SK-N-SH treated with all-trans-retinoic acid at 6 μM for 48 hours (cell line): ENCODE measurements around the gene DPYSL3.

Source experiments
- ATAC-seq: fragments of 200-7000 bp; cut with Tn5 transposase; 3 replicates; pipeline ENCODE4 v1.9.1; 2020; ENCODE audit warnings: mild to moderate bottlenecking, moderate library complexity
- ARNTL ChIP-seq: fragments of 450-650 bp; formaldehyde crosslinking; IDR thresholded peaks from 2 replicates; pipeline ENCODE4 v1.5.0; 2020; ENCODE audit warnings: low read depth, mild to moderate bottlenecking, moderate library complexity, borderline replicate concordance
- BACH2 ChIP-seq: fragments of 250-450 bp; sonication (Bioruptor Pico); IDR thresholded peaks from 2 replicates; pipeline ENCODE4 v1.9.0; 2021; ENCODE audit warnings: mild to moderate bottlenecking, borderline replicate concordance
- CSDC2 ChIP-seq: fragments of 250-450 bp; sonication (Bioruptor Pico); IDR thresholded peaks from 2 replicates; pipeline ENCODE4 v1.5.0; 2020; ENCODE audit warnings: mild to moderate bottlenecking, moderate library complexity
- ESRRG ChIP-seq: fragments of 250-450 bp; sonication (Bioruptor Pico); IDR thresholded peaks from 2 replicates; pipeline ENCODE4 v1.6.1; 2021; ENCODE audit warnings: mild to moderate bottlenecking
- GLIS3 ChIP-seq: fragments of 250-450 bp; sonication (Bioruptor Pico); IDR thresholded peaks from 2 replicates; pipeline ENCODE4 v1.5.0; 2020; ENCODE audit warnings: mild to moderate bottlenecking, moderate library complexity
- ISL1 ChIP-seq: fragments of 250-450 bp; sonication (Bioruptor Pico); IDR thresholded peaks from 2 replicates; pipeline ENCODE4 v2.1.2; 2022; ENCODE audit warnings: mild to moderate bottlenecking, moderate library complexity
- OSR1 ChIP-seq: fragments of 250-450 bp; sonication (Bioruptor Pico); IDR thresholded peaks from 2 replicates; pipeline ENCODE4 v1.8.0; 2022; ENCODE audit warnings: moderate library complexity, mild to moderate bottlenecking, inconsistent platforms
- PPARA ChIP-seq: fragments of 250-450 bp; sonication (Bioruptor Pico); IDR thresholded peaks from 2 replicates; pipeline ENCODE4 v1.5.0; 2020; ENCODE audit warnings: mild to moderate bottlenecking, borderline replicate concordance
- RARB ChIP-seq: fragments of 250-450 bp; sonication (Bioruptor Pico); IDR thresholded peaks from 2 replicates; pipeline ENCODE4 v1.8.0; 2021; ENCODE audit warnings: mild to moderate bottlenecking, moderate library complexity
- SNAI2 ChIP-seq: fragments of 250-450 bp; sonication (Bioruptor Pico); IDR thresholded peaks from 2 replicates; pipeline ENCODE4 v1.5.0; 2020; ENCODE audit warnings: mild to moderate bottlenecking, moderate library complexity
- TCF4 ChIP-seq: fragments of 250-450 bp; sonication (Bioruptor Pico); IDR thresholded peaks from 2 replicates; pipeline ENCODE4 v1.8.0; 2021; ENCODE audit warnings: mild to moderate bottlenecking, moderate library complexity, borderline replicate concordance
- TOX ChIP-seq: fragments of 250-450 bp; sonication (Bioruptor Pico); IDR thresholded peaks from 2 replicates; pipeline ENCODE4 v1.8.0; 2021; ENCODE audit warnings: mild to moderate bottlenecking, moderate library complexity, borderline replicate concordance
- ZC3H10 ChIP-seq: fragments of 250-450 bp; sonication (Bioruptor Pico); IDR thresholded peaks from 2 replicates; pipeline ENCODE4 v1.5.1; 2021; ENCODE audit warnings: mild to moderate bottlenecking, moderate library complexity
- ZFP30 ChIP-seq: fragments of 450-650 bp; formaldehyde crosslinking; IDR thresholded peaks from 2 replicates; pipeline ENCODE4 v1.5.0; 2022; ENCODE audit warnings: mild to moderate bottlenecking, moderate library complexity
- ZNF70 ChIP-seq: fragments of 450-650 bp; formaldehyde crosslinking; IDR thresholded peaks from 2 replicates; pipeline ENCODE4 v1.5.0; 2020; ENCODE audit warnings: mild to moderate bottlenecking, moderate library complexity
- ZNF8 ChIP-seq: fragments of 450-650 bp; formaldehyde crosslinking; IDR thresholded peaks from 2 replicates; pipeline ENCODE4 v1.5.0; 2020; ENCODE audit warnings: mild to moderate bottlenecking, moderate library complexity
- TF ChIP-seq, protein P1 (sequence below): fragments of 250-450 bp; sonication (Bioruptor Pico); IDR thresholded peaks from 2 replicates; pipeline ENCODE4 v1.8.0; 2021; ENCODE audit warnings: low read depth, mild to moderate bottlenecking, moderate library complexity, borderline replicate concordance
- TF ChIP-seq, protein P2 (sequence below): fragments of 250-450 bp; sonication (Bioruptor Pico); IDR thresholded peaks from 2 replicates; pipeline ENCODE4 v1.5.1; 2021; ENCODE audit warnings: mild to moderate bottlenecking, moderate library complexity
- TF ChIP-seq, protein P3 (sequence below): fragments of 250-450 bp; sonication (Bioruptor Pico); IDR thresholded peaks from 2 replicates; pipeline ENCODE4 v1.5.0; 2020; ENCODE audit warnings: mild to moderate bottlenecking, moderate library complexity
- TF ChIP-seq, protein P4 (sequence below): fragments of 250-450 bp; sonication (Bioruptor Pico); IDR thresholded peaks from 2 replicates; pipeline ENCODE4 v1.5.1; 2020; ENCODE audit warnings: low read depth, mild to moderate bottlenecking, moderate library complexity
- TF ChIP-seq, protein P5 (sequence below): fragments of 250-450 bp; sonication (Bioruptor Pico); IDR thresholded peaks from 2 replicates; pipeline ENCODE4 v1.8.0; 2020; ENCODE audit warnings: mild to moderate bottlenecking, moderate library complexity, borderline replicate concordance

The DPYSL3 gene

DNA sequence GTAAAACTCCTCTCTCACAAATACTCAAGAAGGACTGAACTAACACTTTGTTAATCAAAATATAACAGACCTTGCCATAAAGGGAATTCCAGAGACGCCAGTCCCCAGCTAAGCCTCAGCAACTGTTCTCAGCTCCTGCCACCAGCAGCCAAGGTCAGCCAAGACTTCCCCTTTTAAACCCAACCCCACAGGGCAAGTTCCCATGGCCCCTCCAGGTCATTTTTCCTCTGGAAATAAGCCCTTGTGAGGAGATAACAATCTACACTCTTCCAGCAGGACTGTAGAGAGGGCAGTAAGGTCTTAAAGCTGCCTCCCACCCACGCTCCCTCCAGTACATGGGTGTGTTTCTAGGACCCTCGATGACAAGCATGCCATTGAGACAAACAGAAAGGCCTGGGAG lies 78.3 kb downstream of the DPYSL3 start:
- ATAC-seq = no peak
- TF ChIP-seq ZNF8 (CRISPR knock-in tag) (no peak), RARB (CRISPR knock-in tag) (no peak), PPARA (CRISPR knock-in tag) (no peak), ESRRG (CRISPR knock-in tag) (no peak), ISL1 (no peak), ZNF70 (CRISPR knock-in tag) (no peak), SNAI2 (CRISPR knock-in tag) (no peak), CSDC2 (CRISPR knock-in tag) (no peak), TOX (CRISPR knock-in tag) (no peak), TCF4 (no peak), ZC3H10 (CRISPR knock-in tag) (no peak), BACH2 (CRISPR knock-in tag) (no peak), ZFP30 (no peak)
- TF ChIP-seq, protein P1, sequence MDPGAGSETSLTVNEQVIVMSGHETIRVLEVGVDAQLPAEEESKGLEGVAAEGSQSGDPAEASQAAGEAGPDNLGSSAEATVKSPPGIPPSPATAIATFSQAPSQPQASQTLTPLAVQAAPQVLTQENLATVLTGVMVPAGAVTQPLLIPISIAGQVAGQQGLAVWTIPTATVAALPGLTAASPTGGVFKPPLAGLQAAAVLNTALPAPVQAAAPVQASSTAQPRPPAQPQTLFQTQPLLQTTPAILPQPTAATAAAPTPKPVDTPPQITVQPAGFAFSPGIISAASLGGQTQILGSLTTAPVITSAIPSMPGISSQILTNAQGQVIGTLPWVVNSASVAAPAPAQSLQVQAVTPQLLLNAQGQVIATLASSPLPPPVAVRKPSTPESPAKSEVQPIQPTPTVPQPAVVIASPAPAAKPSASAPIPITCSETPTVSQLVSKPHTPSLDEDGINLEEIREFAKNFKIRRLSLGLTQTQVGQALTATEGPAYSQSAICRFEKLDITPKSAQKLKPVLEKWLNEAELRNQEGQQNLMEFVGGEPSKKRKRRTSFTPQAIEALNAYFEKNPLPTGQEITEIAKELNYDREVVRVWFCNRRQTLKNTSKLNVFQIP = no peak
- TF ChIP-seq, protein P2, sequence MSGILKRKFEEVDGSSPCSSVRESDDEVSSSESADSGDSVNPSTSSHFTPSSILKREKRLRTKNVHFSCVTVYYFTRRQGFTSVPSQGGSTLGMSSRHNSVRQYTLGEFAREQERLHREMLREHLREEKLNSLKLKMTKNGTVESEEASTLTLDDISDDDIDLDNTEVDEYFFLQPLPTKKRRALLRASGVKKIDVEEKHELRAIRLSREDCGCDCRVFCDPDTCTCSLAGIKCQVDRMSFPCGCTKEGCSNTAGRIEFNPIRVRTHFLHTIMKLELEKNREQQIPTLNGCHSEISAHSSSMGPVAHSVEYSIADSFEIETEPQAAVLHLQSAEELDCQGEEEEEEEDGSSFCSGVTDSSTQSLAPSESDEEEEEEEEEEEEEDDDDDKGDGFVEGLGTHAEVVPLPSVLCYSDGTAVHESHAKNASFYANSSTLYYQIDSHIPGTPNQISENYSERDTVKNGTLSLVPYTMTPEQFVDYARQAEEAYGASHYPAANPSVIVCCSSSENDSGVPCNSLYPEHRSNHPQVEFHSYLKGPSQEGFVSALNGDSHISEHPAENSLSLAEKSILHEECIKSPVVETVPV (CRISPR knock-in tag) = no peak

DNA sequence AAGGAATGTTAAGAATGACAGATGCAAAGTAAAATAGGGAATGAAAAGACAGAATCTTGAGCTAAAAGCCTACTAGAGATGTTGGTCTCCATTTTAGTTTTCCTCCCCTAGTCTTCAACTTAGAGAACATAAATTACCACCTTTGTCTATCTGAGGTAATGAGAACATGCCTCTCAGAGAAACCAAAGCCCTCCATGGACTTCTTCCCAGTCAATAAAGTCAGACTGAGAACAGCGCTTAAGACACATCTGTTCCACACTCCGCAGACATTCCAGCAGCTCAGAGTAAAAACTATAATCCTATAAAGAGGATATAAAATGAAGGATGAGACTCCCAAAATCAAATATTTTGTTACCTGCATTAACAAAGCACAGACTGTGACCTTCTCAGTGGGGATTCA lies 79.2 kb downstream of the DPYSL3 start:
- no peak for TF ChIP-seq TCF4
- no peak for TF ChIP-seq ZC3H10 (CRISPR knock-in tag)
- TF ChIP-seq, protein P3, sequence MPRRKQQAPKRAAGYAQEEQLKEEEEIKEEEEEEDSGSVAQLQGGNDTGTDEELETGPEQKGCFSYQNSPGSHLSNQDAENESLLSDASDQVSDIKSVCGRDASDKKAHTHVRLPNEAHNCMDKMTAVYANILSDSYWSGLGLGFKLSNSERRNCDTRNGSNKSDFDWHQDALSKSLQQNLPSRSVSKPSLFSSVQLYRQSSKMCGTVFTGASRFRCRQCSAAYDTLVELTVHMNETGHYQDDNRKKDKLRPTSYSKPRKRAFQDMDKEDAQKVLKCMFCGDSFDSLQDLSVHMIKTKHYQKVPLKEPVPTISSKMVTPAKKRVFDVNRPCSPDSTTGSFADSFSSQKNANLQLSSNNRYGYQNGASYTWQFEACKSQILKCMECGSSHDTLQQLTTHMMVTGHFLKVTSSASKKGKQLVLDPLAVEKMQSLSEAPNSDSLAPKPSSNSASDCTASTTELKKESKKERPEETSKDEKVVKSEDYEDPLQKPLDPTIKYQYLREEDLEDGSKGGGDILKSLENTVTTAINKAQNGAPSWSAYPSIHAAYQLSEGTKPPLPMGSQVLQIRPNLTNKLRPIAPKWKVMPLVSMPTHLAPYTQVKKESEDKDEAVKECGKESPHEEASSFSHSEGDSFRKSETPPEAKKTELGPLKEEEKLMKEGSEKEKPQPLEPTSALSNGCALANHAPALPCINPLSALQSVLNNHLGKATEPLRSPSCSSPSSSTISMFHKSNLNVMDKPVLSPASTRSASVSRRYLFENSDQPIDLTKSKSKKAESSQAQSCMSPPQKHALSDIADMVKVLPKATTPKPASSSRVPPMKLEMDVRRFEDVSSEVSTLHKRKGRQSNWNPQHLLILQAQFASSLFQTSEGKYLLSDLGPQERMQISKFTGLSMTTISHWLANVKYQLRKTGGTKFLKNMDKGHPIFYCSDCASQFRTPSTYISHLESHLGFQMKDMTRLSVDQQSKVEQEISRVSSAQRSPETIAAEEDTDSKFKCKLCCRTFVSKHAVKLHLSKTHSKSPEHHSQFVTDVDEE (CRISPR knock-in tag) = no peak
- no peak for TF ChIP-seq ZNF70 (CRISPR knock-in tag)
- TF ChIP-seq TOX (CRISPR knock-in tag) = no peak
- TF ChIP-seq, protein P2 (CRISPR knock-in tag) = no peak
- no peak for TF ChIP-seq BACH2 (CRISPR knock-in tag)
- TF ChIP-seq ESRRG (CRISPR knock-in tag) = no peak
- no peak for TF ChIP-seq CSDC2 (CRISPR knock-in tag)
- TF ChIP-seq PPARA (CRISPR knock-in tag) = no peak
- TF ChIP-seq, protein P4, sequence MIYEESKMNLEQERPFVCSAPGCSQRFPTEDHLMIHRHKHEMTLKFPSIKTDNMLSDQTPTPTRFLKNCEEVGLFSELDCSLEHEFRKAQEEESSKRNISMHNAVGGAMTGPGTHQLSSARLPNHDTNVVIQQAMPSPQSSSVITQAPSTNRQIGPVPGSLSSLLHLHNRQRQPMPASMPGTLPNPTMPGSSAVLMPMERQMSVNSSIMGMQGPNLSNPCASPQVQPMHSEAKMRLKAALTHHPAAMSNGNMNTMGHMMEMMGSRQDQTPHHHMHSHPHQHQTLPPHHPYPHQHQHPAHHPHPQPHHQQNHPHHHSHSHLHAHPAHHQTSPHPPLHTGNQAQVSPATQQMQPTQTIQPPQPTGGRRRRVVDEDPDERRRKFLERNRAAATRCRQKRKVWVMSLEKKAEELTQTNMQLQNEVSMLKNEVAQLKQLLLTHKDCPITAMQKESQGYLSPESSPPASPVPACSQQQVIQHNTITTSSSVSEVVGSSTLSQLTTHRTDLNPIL (CRISPR knock-in tag) = no peak
- TF ChIP-seq, protein P5, sequence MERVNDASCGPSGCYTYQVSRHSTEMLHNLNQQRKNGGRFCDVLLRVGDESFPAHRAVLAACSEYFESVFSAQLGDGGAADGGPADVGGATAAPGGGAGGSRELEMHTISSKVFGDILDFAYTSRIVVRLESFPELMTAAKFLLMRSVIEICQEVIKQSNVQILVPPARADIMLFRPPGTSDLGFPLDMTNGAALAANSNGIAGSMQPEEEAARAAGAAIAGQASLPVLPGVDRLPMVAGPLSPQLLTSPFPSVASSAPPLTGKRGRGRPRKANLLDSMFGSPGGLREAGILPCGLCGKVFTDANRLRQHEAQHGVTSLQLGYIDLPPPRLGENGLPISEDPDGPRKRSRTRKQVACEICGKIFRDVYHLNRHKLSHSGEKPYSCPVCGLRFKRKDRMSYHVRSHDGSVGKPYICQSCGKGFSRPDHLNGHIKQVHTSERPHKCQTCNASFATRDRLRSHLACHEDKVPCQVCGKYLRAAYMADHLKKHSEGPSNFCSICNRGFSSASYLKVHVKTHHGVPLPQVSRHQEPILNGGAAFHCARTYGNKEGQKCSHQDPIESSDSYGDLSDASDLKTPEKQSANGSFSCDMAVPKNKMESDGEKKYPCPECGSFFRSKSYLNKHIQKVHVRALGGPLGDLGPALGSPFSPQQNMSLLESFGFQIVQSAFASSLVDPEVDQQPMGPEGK (CRISPR knock-in tag) = no peak
- TF ChIP-seq GLIS3 (CRISPR knock-in tag) = no peak
- no peak for TF ChIP-seq ZNF8 (CRISPR knock-in tag)
- no peak for TF ChIP-seq ARNTL
- TF ChIP-seq OSR1 (CRISPR knock-in tag) = no peak
- no peak for ATAC-seq
